GM19452 (cell line): ENCODE data around the gene SV2C.

ENCODE experiments used
- ATAC-seq: cut with Tn5 transposase; IDR thresholded peaks from one replicate; pipeline ENCODE4 v1.9.1; 2021; ENCODE audit not compliant: unreplicated experiment

SV2C gene

DNA sequence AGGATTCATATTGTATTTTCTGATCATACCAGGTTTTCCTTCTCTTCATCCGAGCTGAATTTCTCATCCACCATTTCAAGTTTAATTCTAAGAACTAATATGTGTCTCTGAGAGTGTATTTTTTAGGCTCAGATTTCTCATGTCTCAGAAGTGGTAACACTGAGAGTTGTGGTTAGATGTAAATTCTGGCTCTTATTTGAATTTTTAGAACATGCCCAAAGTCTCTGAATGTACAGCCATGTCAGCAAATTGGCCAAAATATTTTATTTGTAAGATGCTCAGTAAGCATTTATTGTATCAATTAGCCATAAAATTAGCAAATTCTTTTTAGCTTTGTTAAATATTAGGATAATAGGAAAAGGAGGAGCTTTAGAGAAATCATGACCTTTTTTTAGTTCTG lies 16.6 kb downstream of the SV2C start:
- no peak for ATAC-seq

GRCh38 chr5:76104027-76104426 lies 20.8 kb downstream of the SV2C start:
- ATAC-seq: no peak

DNA sequence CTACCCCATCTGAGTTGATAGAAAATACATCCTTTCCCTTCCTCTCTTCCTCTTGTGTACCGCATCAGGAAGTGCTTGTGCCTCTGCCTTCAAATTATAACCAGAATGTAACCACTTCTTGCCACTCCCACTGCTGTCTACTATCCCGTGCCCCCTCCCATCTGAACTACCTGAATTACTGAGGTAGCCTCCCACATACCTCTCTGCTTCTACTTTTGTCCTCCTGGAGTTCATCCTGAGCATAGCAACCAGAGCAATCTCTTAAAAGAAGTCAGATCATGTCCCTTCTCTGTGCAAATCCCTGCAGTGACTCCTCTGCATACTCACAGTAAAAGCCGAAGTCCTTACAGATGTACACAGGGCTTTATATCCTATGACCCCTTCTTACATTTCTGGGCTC lies 23.0 kb downstream of the SV2C start:
- ATAC-seq: no peak

- no peak for ATAC-seq
Measured at GRCh38 chr5:76111477-76112174, 28.4 kb downstream of the SV2C start.

GRCh38 chr5:76113103-76113502 lies 29.9 kb downstream of the SV2C start:
- no peak for ATAC-seq

DNA sequence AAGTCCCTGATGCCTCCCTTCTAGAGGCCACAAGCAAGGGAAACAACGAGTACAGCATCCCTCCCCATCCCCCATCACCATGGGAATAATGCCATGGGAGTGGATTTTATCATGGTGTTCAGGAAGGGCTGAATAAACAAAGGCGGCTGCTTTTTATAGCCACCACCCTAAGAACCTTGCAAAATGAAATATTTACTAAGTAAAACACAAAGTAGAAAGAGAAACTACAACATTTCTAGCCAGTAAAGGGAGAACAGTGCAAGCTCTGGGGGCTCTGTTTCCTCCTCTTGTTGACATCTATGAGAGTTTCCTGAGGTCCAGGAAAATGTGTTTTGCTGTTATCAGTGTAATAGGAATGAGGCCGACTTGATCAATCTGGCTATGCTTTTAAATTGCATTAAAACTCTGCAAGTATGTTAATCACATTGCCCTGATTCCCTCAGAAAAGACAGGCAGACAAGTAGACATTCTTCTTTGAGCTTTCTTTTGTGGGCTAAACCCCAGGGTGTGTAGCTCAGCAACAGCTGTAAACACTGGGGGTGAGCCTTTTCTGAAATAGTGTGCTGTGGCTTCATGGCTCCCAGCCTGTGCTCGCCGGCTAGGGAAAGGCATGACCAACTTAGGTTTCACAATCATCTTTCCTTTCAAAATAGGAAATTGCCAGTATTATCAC lies 31.1 kb downstream of the SV2C start:
- no peak for ATAC-seq

GRCh38 chr5:76125346-76125745 lies 42.2 kb downstream of the SV2C start:
- ATAC-seq: no peak

DNA sequence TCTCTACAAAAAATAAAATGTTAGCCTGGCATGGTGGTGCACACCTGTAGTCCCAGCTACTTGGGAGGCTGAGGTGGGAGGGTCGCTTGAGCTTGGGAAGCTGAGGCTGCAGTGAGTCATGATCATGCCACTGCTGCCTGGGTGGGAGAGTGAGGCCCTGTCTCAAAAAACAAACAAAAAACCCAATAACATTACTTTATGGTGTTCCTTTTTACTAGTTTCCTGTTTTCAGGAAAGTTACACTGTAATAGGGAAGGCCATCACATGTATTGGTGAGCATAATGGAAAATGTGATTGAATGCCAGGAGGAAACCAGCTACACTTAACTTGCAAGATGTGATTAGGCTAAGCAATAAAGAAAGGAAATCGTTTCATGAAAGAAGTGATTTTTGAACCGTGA lies 42.7 kb downstream of the SV2C start:
- ATAC-seq: no peak

- ATAC-seq: no peak
Measured at GRCh38 chr5:76134003-76134402, 50.8 kb downstream of the SV2C start.

GRCh38 chr5:76134646-76135045 lies 51.5 kb downstream of the SV2C start:
- ATAC-seq: no peak

GRCh38 chr5:76137887-76138542 lies 54.8 kb downstream of the SV2C start:
- no peak for ATAC-seq

DNA sequence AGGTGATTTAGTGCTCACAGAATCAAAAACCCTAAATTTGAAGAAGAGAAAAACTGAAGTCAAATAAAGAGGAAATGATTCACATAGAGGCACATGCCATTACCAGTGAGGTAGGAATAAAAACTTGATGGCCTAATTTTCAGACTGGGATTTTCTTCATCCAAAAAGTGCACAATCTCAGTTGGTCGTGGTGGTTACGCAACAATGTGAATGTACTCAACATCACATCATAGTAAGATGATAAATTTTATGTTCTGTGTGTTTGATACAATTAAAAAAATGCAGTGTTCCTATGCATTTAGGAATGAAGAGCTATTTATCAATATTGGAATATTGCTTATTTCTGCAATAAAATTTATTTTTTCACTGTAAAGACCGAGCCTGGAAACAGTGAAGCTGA lies 60.7 kb downstream of the SV2C start:
- ATAC-seq: no peak

DNA sequence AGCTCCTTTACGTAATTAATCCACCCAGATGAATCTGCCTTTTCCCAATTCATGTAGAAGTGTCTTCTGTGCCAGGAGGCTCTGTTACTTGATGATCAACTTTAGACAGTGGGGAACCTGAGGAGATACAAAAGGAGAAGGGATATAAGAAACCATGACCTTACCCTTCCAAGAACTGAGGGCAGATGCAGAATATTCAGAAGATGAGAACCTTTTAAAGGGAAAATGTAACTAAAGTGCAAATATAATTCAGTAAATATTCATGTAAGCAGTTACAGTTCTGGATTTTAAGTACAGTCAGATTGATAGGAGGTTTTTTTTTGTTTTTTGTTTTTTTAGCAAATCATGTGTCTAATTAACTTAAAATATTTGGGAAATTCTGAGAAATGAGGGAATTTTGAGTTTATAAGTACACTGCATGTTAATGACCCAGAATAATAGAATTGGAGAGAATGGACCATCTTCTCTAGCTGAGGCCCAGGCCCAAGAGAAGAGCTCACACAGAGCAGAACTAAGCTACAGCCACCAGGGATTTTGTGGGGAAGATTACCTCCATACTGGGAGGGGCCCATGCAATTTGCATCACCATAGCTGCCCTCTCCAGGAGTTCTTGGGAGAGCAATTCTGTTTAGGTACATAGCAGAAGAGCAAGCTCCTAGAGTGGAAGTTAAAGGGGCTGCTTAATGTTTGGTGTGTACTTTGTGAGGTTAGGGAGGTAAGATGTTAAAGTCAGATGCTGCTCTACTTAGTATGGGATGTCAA lies 61.5 kb downstream of the SV2C start:
- ATAC-seq: no peak

DNA sequence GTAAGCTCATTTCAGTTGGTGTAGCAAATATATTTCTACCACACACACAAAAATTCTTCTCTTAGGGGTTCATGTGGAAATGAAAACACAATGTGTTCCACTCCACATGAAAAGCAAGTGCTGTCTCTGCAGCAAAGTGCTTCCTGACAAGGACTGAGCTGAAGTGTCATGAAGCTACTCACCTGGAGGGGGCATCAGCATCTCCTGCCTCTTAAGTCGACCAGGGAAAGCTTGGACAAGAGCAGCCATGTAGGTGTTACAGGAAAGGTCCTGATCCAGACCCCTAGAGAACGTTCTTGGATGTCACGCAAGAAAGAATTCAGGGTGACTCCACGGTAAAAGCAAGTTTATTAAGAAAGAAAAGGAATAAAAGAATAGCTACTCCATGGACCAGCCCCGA lies 62.8 kb downstream of the SV2C start:
- ATAC-seq: no peak

DNA sequence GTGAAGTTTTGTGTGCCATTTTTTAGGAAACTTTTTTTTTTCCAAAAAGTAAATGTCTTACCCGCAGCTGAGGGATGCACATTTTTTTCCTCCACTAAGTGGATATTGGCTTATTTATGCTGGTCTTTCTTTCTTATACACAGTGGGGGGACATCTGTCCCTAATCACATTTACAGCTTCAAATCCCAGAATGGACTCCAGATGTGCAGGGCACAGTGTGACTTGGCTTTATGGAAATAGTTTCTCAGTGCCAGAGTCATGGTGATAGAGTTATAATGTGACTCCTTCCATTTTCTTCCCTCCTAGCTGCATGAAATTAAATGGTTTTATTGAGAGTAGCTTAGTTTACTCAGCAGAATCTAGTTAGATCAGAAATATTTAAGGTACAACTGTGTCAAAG lies 66.5 kb downstream of the SV2C start:
- ATAC-seq: no peak

GRCh38 chr5:76152161-76152560 lies 69.0 kb downstream of the SV2C start:
- no peak for ATAC-seq

- no peak for ATAC-seq
Measured at GRCh38 chr5:76152700-76153099, 69.5 kb downstream of the SV2C start.

GRCh38 chr5:76153271-76153670 lies 70.1 kb downstream of the SV2C start:
- no peak for ATAC-seq

DNA sequence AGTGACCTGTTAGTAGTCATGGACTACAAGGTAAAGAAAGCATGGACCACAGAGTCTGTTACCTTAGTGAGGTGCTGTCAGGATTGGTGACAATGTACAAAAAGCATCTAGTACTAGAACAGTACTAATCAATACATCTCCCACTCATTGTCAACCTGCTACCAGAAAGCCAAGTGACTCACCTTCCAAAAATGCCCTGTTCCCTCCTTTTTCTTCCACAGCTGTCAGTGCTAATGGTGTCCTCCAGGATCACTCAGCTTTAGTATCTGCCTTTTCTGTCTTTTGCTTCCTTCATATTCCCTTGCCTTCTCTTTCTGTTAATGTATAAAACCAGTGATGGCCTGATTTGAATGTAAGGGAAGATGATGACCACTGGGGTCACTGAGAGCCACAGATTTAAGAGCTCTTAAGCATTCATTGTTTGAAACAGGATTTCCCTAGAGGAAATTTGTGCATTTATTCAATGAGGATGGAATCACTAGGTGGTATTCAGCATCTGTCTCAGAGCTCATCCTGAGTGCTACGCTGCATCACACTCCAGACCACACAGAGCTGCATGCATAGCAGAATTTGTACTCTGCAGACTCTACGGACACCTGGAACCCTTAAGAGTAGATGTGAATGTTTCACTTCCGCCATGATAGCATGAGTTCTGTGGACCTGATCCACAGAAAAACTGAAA lies 71.0 kb downstream of the SV2C start:
- no peak for ATAC-seq

- no peak for ATAC-seq
Measured at GRCh38 chr5:76155536-76155935, 72.4 kb downstream of the SV2C start.

DNA sequence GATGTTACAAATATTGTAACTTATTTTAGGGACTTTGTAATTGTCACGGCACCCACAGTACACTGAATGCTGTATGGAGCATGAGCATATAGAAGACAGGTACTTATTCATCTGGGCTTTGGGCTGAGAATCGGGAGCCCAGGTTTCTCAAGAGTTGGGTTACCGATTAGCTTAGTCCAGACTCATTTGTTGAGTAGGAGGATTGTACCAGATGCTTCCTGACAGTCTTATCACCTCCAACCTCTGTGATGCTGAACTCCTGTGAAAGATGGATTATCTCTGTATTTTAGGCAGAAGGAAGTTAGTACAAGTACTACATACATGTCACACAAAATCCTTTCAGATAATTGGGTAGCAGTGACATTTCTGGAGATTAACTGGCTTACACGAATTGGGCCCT lies 79.2 kb downstream of the SV2C start:
- ATAC-seq: no peak
